Endothelial cell of umbilical vein (primary cell): ENCODE data around the gene AKAP6. TPM values are rescaled to one million over a fixed set of nuclear protein-coding genes. Genes with fewer than 3 reads are reported as not detected.

Experiments
- BruUV-seq: library from RNA; stranded (reverse); fragments of 400-500 nt; replicated peaks from 2 replicates; lab custom pipeline; 2021; lab: Mats Ljungman, UMichigan
- CTCF ChIA-PET: fragments of 300-600, 350-600 bp; sonication (Branson Sonifier 250); formaldehyde crosslinking; loops from one replicate; lab custom pipeline; 2021; ENCODE audit warnings: antibody characterized with exemption, inconsistent platforms; lab: Charles Lee
- POLR2A ChIA-PET: fragments of 300-600, 350-600 bp; sonication (Branson Sonifier 250); formaldehyde crosslinking; loops from one replicate; lab custom pipeline; 2021; ENCODE audit warnings: antibody characterized with exemption, inconsistent platforms; lab: Charles Lee
- DNase-seq: peaks from one replicate; pipeline ENCODE4 v3.0.0-alpha.2; 2011; ENCODE audit warnings: low read depth, low spot score
- FAIRE-seq: peaks from 2 replicates; lab custom pipeline; 2011; peaks lifted over from hg19 to GRCh38; lab: Jason Lieb, UNC
- H2AFZ ChIP-seq: 2 replicates; pipeline ENCODE4 v1.6.0; 2012; ENCODE audit warnings: low read depth, low read length, control low read depth, inconsistent platforms
- H3K27ac ChIP-seq: 2 replicates; pipeline ENCODE4 v1.5.1; 2011; ENCODE audit warnings: low read depth, mild to moderate bottlenecking, control low read depth, low read length, moderate library complexity; ENCODE audit not compliant: insufficient read depth
- H3K27me3 ChIP-seq, 2 experiments: 2 replicates each; pipeline versions ENCODE4 v1.6.0 to v1.6.1; 2011; ENCODE audit warnings: low read length in 2 of 2, mixed read lengths in 1 of 2; ENCODE audit not compliant: control insufficient read depth in 2 of 2, insufficient read depth in 2 of 2
- H3K36me3 ChIP-seq, 2 experiments: 2 replicates in 1 of 2; 3 replicates in 1 of 2; pipeline ENCODE4 v1.5.1; 2011; ENCODE audit warnings: low read length in 2 of 2, mild to moderate bottlenecking in 1 of 2, moderate library complexity in 1 of 2; ENCODE audit not compliant: control insufficient read depth in 2 of 2, insufficient read depth in 2 of 2; ENCODE audit errors: extremely low read depth in 1 of 2
- H3K4me1 ChIP-seq: 3 replicates; pipeline ENCODE4 v1.5.1; 2011; ENCODE audit warnings: mild to moderate bottlenecking, low read length; ENCODE audit not compliant: control insufficient read depth, insufficient read depth; ENCODE audit errors: extremely low read depth
- H3K4me2 ChIP-seq: 2 replicates; pipeline ENCODE4 v1.6.1; 2011; ENCODE audit warnings: low read length, control low read depth, mixed read lengths; ENCODE audit not compliant: insufficient read depth
- H3K4me3 ChIP-seq, 3 experiments: fragments of 200-600 bp in 1 of 3; sonication (generic), shearing (Covaris generic) in 1 of 3; replicated peaks in 1 of 3; 2 replicates each; pipeline ENCODE4 v1.5.1; 2011 to 2016; ENCODE audit warnings: control low read depth in 3 of 3, low read length in 3 of 3, mild to moderate bottlenecking in 2 of 3, inconsistent platforms in 1 of 3, low read depth in 1 of 3, moderate library complexity in 1 of 3; ENCODE audit not compliant: insufficient read depth in 1 of 3
- H3K79me2 ChIP-seq: 2 replicates; pipeline ENCODE4 v1.6.0; 2012; ENCODE audit warnings: low read length, inconsistent platforms; ENCODE audit not compliant: control insufficient read depth, insufficient read depth
- H3K9ac ChIP-seq: replicated peaks from 2 replicates; pipeline ENCODE3; 2011; ENCODE audit warnings: low read length, control low read depth; ENCODE audit not compliant: insufficient read depth; ENCODE audit errors: extremely low read depth
- H3K9me1 ChIP-seq: replicated peaks from 3 replicates; pipeline ENCODE4 v1.6.0; 2011; ENCODE audit warnings: mild to moderate bottlenecking, low read length; ENCODE audit not compliant: control insufficient read depth, insufficient read depth; ENCODE audit errors: extremely low read depth
- H3K9me3 ChIP-seq: replicated peaks from 2 replicates; pipeline ENCODE4 v1.5.1; 2012; ENCODE audit warnings: low read length, inconsistent platforms; ENCODE audit not compliant: control insufficient read depth, insufficient read depth
- H4K20me1 ChIP-seq: replicated peaks from 2 replicates; pipeline ENCODE3; 2011; ENCODE audit warnings: mild to moderate bottlenecking, low read length; ENCODE audit not compliant: control insufficient read depth, insufficient read depth; ENCODE audit errors: extremely low read depth
- CTCF ChIP-seq, 2 donors: IDR thresholded peaks; 1 replicate in 1 of 2; 2 replicates in 1 of 2; pipeline ENCODE4 v1.5.1; 2011; ENCODE audit warnings: low read length in 2 of 2, mild to moderate bottlenecking in 2 of 2, moderate library complexity in 2 of 2, control low read depth in 1 of 2, inconsistent platforms in 1 of 2, low read depth in 1 of 2; ENCODE audit not compliant: insufficient read depth in 1 of 2; ENCODE audit errors: extremely low read depth in 1 of 2
- EZH2 ChIP-seq: IDR thresholded peaks from 2 replicates; pipeline ENCODE4 v1.6.1; 2012; ENCODE audit warnings: borderline replicate concordance, low read depth, mild to moderate bottlenecking, moderate library complexity, low read length, inconsistent platforms; ENCODE audit not compliant: severe bottlenecking
- FOS ChIP-seq: IDR thresholded peaks from 2 replicates; pipeline ENCODE4 v1.6.1; 2011; ENCODE audit warnings: mild to moderate bottlenecking, low read length, moderate library complexity, borderline replicate concordance; ENCODE audit not compliant: insufficient read depth
- GATA2 ChIP-seq: IDR thresholded peaks from 2 replicates; pipeline ENCODE4 v1.7.0; 2011; ENCODE audit warnings: low read depth, mild to moderate bottlenecking, moderate library complexity, mixed read lengths, low read length; ENCODE audit not compliant: insufficient read length, insufficient read depth
- JUN ChIP-seq: IDR thresholded peaks from 2 replicates; pipeline ENCODE4 v1.6.1; 2011; ENCODE audit warnings: borderline replicate concordance, low read depth; ENCODE audit not compliant: insufficient read length, insufficient read depth
- MAX ChIP-seq: IDR thresholded peaks from 2 replicates; pipeline ENCODE4 v1.6.1; 2011; ENCODE audit not compliant: insufficient read depth, insufficient read length
- MYC ChIP-seq: IDR thresholded peaks from one replicate; pipeline ENCODE4 v1.6.1; 2011; ENCODE audit warnings: mild to moderate bottlenecking, low read depth, low read length
- POLR2A ChIP-seq: IDR thresholded peaks from 2 replicates; pipeline ENCODE4 v1.6.1; 2012; ENCODE audit warnings: low read depth, mild to moderate bottlenecking, control low read depth, low read length
- POLR2AphosphoS5 ChIP-seq: IDR thresholded peaks from 2 replicates; pipeline ENCODE4 v1.6.1; 2012; ENCODE audit warnings: low read depth, mild to moderate bottlenecking, control low read depth, low read length, moderate library complexity; ENCODE audit not compliant: insufficient read depth
- dilution Hi-C: fragments of 300-500 bp; cut with MboI; formaldehyde crosslinking; loops from one replicate; pipeline ENCODE4 v1.15.0; 2019; ENCODE audit warnings: low sequenced_read_pairs; ENCODE audit not compliant: extremely low pct_ligation_motif_present
- intact Hi-C: fragments of 100-400 bp; cut with micrococcal nuclease; formaldehyde crosslinking; loops from one replicate; pipeline ENCODE4 v1.10.0; 2022
- polyA plus RNA-seq, 4 experiments: library from polyadenylated mRNA; depleted of rRNA in 3 of 4; stranded (reverse) in 3 of 4; unstranded in 1 of 4; fragments of >200 nt; gene quantifications; 2 replicates each; pipeline versions ENCODE4 v1.2.1 to v1.2.3, GENCODE V29; 2011 to 2012; ENCODE audit warnings: missing spikeins in 1 of 4
- total RNA-seq: library from RNA; stranded (reverse); gene quantifications from 2 replicates; pipeline ENCODE4 v1.2.3, GENCODE V29; 2021

AKAP6 gene
- total and polyA plus RNA-seq, 2 donors (not counting 3 experiments of a cell fraction or from before 2014, with no cell fraction given): 0.03 to 0.49 TPM

GRCh38 chr14:32678088-32678487 is 349.0 kb downstream of the AKAP6 start:
- dilution Hi-C loops: no loop called here
- no peaks in the 10 kb centered on the region for H3K9me1 ChIP-seq
- no peaks in the 10 kb centered on the region for H4K20me1 ChIP-seq
- DNase-seq: no peak
- no TSS peak for BruUV-seq
- no peak overlapping the region for H2AFZ ChIP-seq
- no peak overlapping the region for H3K4me3 ChIP-seq
- no peak overlapping the region for H3K4me2 ChIP-seq
- POLR2A ChIA-PET: no interaction called here
- no peaks in the 10 kb centered on the region for H3K9me3 ChIP-seq
- no peak overlapping the region for H3K9ac ChIP-seq
- H3K27me3 ChIP-seq: peaks cover 0 to 2% of the 10 kb centered on the region in 2 experiments
- H3K36me3 ChIP-seq: no peaks in the 10 kb centered on the region
- H3K27ac ChIP-seq: no peak overlapping the region
- CTCF ChIA-PET: no interaction called here
- intact Hi-C loops: no loop called here
- no peak for FAIRE-seq
- TF ChIP-seq POLR2AphosphoS5 (no peak), MYC (no peak), JUN (no peak), FOS (no peak), MAX (no peak), GATA2 (no peak), POLR2A (no peak), CTCF (IDR thresholded peaks at IDR 0.05; ENCODE audit: extremely low read depth in 1 of 2, insufficient read depth in 1 of 2, low read depth in 1 of 2, low read length in 2 of 2) (no peak), EZH2 (no peak)
- no peaks in the 10 kb centered on the region for H3K79me2 ChIP-seq
- H3K4me1 ChIP-seq: no peaks in the 10 kb centered on the region
